ENCODE data around the gene AFF3. TPM values are rescaled to one million over a fixed set of nuclear protein-coding genes. Genes with fewer than 3 reads are reported as not detected.

Gene AFF3
- total and polyA plus RNA-seq, 10 donors, result 6.0 to 92.2 (median 64.0) TPM

- Histone ChIP-seq H3K27ac (no peak overlapping the region), H3K36me3 (peaks cover 0 to 59% (median 0%) of the 10 kb centered on the region in 6 donors), H3K4me3 (no peak overlapping the region), H3K9me3 (peaks cover 0 to 22% (median 18%) of the 10 kb centered on the region in 8 donors), H3K4me1 (no peaks in the 10 kb centered on the region), H3K27me3 (replicated peaks in 1 of 7) (no peaks in the 10 kb centered on the region)
- DNase-seq, result no peak
- TF ChIP-seq POLR2A (IDR thresholded peaks at IDR 0.05) (no peak), CTCF (IDR thresholded peaks at IDR 0.05 in 8 of 11, conservative IDR thresholded peaks at IDR 0.05 in 3 of 11) (no peak), POLR2AphosphoS5 (IDR thresholded peaks at IDR 0.05) (no peak)
- intact Hi-C loops (cut with DNase I; ENCODE audit: low total_unique reads), result no loop called here
- WGBS, 5 donors, result 86 to 94% (median 89%) methylated on average over 4 of the region's 4 CpGs
These were observed 21.2 kb downstream of the AFF3 start for GRCh38 chr2:100121124-100121718.

DNA sequence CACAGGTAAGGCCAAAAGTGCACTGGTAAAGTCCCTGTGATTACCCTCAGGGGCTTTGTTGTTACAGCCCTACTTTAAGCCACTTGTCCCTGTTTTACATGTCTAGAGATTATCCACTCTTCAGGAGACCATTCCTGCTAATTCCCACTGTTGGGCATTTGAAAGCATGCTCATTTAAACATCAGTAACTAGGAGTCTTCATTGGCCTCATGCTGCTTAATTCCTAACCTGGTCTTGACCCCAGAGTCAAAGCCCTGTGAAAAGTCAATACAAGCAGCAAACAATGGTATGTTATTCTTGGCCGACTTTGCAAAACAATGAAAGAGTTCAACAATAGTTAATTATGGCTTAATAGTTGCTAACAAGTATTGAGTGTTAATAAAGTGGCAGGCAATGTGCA is 23.2 kb downstream of the AFF3 start:
- peaks cover 0 to 27% (median 22%) of the 10 kb centered on the region in 8 donors for H3K9me3 ChIP-seq
- no peak overlapping the region for H3K4me3 ChIP-seq
- peaks cover 0 to 44% (median 0%) of the 10 kb centered on the region in 6 donors for H3K36me3 ChIP-seq
- peaks cover under 1 to 14% (median 4%) of the 10 kb centered on the region in 6 donors for H3K4me1 ChIP-seq
- DNase-seq, result no peak
- no peak overlapping the region for H3K27ac ChIP-seq
- 65 to 88% (median 72%) methylated on average over 1 of the region's 1 CpG for WGBS, 5 donors
- H3K27me3 ChIP-seq (replicated peaks in 1 of 7), result no peaks in the 10 kb centered on the region
- intact Hi-C loops (cut with DNase I; ENCODE audit: low total_unique reads), result no loop called here
- TF ChIP-seq POLR2AphosphoS5 (IDR thresholded peaks at IDR 0.05) (no peak), CTCF (IDR thresholded peaks at IDR 0.05 in 8 of 11, conservative IDR thresholded peaks at IDR 0.05 in 3 of 11) (no peak), POLR2A (IDR thresholded peaks at IDR 0.05) (no peak)

- peaks cover 0 to 22% (median 0%) of the 10 kb centered on the region in 6 donors for H3K36me3 ChIP-seq
- H3K27me3 ChIP-seq (replicated peaks in 1 of 7), result peaks cover 0 to 6% (median 0%) of the 10 kb centered on the region in 7 donors
- no peak overlapping the region for H3K4me3 ChIP-seq
- WGBS, 5 donors, result 43 to 59% (median 52%) methylated on average over 2 of the region's 2 CpGs
- intact Hi-C loops (cut with DNase I; ENCODE audit: low total_unique reads), result no loop called here
- DNase-seq, result no peak
- TF ChIP-seq POLR2AphosphoS5 (IDR thresholded peaks at IDR 0.05) (peak in 1 of 3 donors; percentile 10), CTCF (IDR thresholded peaks at IDR 0.05 in 8 of 11, conservative IDR thresholded peaks at IDR 0.05 in 3 of 11) (no peak)
- peaks cover 0 to 27% (median 22%) of the 10 kb centered on the region in 8 donors for H3K9me3 ChIP-seq
- H3K27ac ChIP-seq, result peak overlapping the region in 7 of 8 donors; percentile 30 to 75 (median 61)
- peaks cover 4 to 63% (median 23%) of the 10 kb centered on the region in 6 donors for H3K4me1 ChIP-seq
These were observed 28.4 kb downstream of the AFF3 start for GRCh38 chr2:100113990-100114433.

- no peaks in the 10 kb centered on the region for H3K9me3 ChIP-seq
- peak; percentile 88 for DNase-seq
- intact Hi-C loops (cut with DNase I; ENCODE audit: low total_unique reads), result no loop called here
- peak overlapping the region in 6 of 8 donors; percentile 43 to 75 (median 59) for H3K27ac ChIP-seq
- H3K4me3 ChIP-seq, result peak overlapping the region in 1 of 8 donors; percentile 43
- 31 to 51% (median 39%) methylated on average over 2 of the region's 2 CpGs for WGBS, 5 donors
- peaks cover 0 to 15% (median 6%) of the 10 kb centered on the region in 7 donors for H3K27me3 ChIP-seq (replicated peaks in 1 of 7)
- no peaks in the 10 kb centered on the region for H3K36me3 ChIP-seq
- H3K4me1 ChIP-seq, result peaks cover 7 to 93% (median 27%) of the 10 kb centered on the region in 6 donors
- TF ChIP-seq POLR2AphosphoS5 (IDR thresholded peaks at IDR 0.05) (peak in 1 of 3 donors; percentile 57), CTCF (IDR thresholded peaks at IDR 0.05 in 8 of 11, conservative IDR thresholded peaks at IDR 0.05 in 3 of 11) (no peak), POLR2A (IDR thresholded peaks at IDR 0.05) (no peak)
These were observed 31.8 kb downstream of the AFF3 start for GRCh38 chr2:100110614-100111000.

Measured in spleen (tissue), 11 donors.